HepG2 (cell line): ENCODE data around the gene PLXNA3.

Source experiments
- FOXA3 ChIP-seq: IDR thresholded peaks from 2 replicates; pipeline ENCODE4 v1.6.1; 2016; ENCODE audit warnings: missing genetic modification reagents, missing compliant biosample characterization
- MYC ChIP-seq: sonication (generic); formaldehyde crosslinking; IDR thresholded peaks from 2 replicates; pipeline ENCODE4 v1.9.0; 2021; ENCODE audit warnings: missing genetic modification reagents, borderline replicate concordance

DNA sequence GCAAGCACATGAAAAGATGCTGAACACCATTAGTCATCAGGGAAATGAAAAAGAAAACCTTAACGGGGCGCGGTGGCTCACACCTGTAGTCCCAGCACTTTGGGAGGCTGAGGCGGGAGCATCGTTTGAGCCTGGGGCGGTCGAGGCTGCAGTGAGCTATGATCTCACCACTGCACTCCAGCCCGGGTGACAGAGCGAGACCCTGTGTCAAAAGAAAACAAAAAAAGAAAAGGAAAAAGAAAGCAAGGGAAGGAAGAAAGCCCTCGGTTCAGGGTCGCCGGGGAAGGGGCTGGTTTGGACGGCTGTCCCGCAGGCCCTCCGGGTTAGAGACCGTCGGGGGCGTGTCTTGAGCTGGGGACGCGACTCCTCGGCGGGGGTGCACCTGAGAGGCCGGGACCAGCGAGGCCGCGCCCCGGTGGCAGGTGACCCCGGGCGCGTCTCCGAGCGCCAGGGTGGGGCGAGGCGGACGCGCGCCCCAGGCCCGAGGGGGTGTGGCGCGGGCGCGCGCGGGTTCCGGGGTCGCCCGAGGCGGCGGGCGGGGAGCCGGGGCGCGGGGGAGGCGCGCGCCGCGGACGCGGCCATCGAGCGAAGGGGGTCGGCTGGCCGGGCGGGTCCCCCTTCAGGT, 478 bp upstream of the PLXNA3 start:
- TF ChIP-seq MYC (CRISPR knock-in tag), result no peak
- TF ChIP-seq FOXA3 (CRISPR knock-in tag), result no peak
